ENCODE measurements around the gene ZNF549. TPM values are rescaled to one million over a fixed set of nuclear protein-coding genes. Genes with fewer than 3 reads are reported as not detected.

ZNF549 gene
- total and polyA plus RNA-seq, 2 of the 13 experiments (the other 11 are each of a cell fraction or from before 2014, with no cell fraction given): 2.8 to 6.4 TPM

GRCh38 chr19:57578487-57579205 lies 51.5 kb downstream of the ZNF549 start, which contains the start of gene ZNF416 (continued):
- 0 out of 2 replicates have a peak, but pooled peaks have one; percentile 25 for TF ChIP-seq HNF1A (IDR thresholded peaks at IDR 0.05; ENCODE audit: low read depth)
- TF ChIP-seq HNF1A (CRISPR knock-in tag; IDR thresholded peaks at IDR 0.05; ENCODE audit: borderline replicate concordance): peak; percentile 38; the same call in 1 of the 2 replicates
- TF ChIP-seq ZBTB39 (CRISPR knock-in tag; IDR thresholded peaks at IDR 0.05): no peak
- no peak for TF ChIP-seq ZSCAN5A (CRISPR knock-in tag; IDR thresholded peaks at IDR 0.05; ENCODE audit: borderline replicate concordance)
- TF ChIP-seq ZNF546 (CRISPR knock-in tag; conservative IDR thresholded peaks at IDR 0.05): no peak
- TF ChIP-seq NR2C2 (CRISPR knock-in tag; IDR thresholded peaks at IDR 0.05; ENCODE audit: borderline replicate concordance): peak; percentile 84
- TF ChIP-seq TRIM24 (CRISPR knock-in tag; IDR thresholded peaks at IDR 0.05): no peak
- TF ChIP-seq HDAC1 (CRISPR knock-in tag; IDR thresholded peaks at IDR 0.05): peak; percentile 58; the same call in 1 of the 2 replicates
- TF ChIP-seq TGIF2 (CRISPR knock-in tag; IDR thresholded peaks at IDR 0.05): peak; percentile 89
- TF ChIP-seq TBL1XR1 (IDR thresholded peaks at IDR 0.05; ENCODE audit: borderline replicate concordance, low read length, partially characterized antibody): peak; percentile 32
- peak; percentile 83 for TF ChIP-seq KAT8 (CRISPR knock-in tag; IDR thresholded peaks at IDR 0.05)
- TF ChIP-seq RBM39 (IDR thresholded peaks at IDR 0.05; ENCODE audit: low read depth, low read length, poor library complexity, severe bottlenecking): peak; percentile 35
- TF ChIP-seq ZNF749 (CRISPR knock-in tag; IDR thresholded peaks at IDR 0.05; ENCODE audit: borderline replicate concordance): no peak
- 0 out of 2 replicates have a peak, but pooled peaks have one; percentile 28 for TF ChIP-seq DZIP1 (CRISPR knock-in tag; IDR thresholded peaks at IDR 0.05)
- TF ChIP-seq CEBPG (CRISPR knock-in tag; IDR thresholded peaks at IDR 0.05): no peak; the same call in 1 of the 2 replicates
- no peak for TF ChIP-seq FOXK2 (IDR thresholded peaks at IDR 0.05)
- peak; percentile 56; the same call in 1 of the 2 replicates for TF ChIP-seq POLR2G (IDR thresholded peaks at IDR 0.05; ENCODE audit: low read depth, low read length)
- no peak for TF ChIP-seq MTF1 (CRISPR knock-in tag; IDR thresholded peaks at IDR 0.05)

Data from HepG2 (cell line).